Activated CD4-positive, alpha-beta T cell treated with anti-CD3 and anti-CD28 coated beads, Interleukin-2, Interleukin-4, amounts not matched to agents 100 ng/mL and 50 ng/mL, durations not matched to agents 16 hours and 8 hours (primary cell): ENCODE data around the gene SVIL.

Experiments used
- DNase-seq: peaks from one replicate; pipeline ENCODE4 v3.0.0-alpha.2; 2020; ENCODE audit warnings: low spot score

The SVIL gene

GRCh38 chr10:29452546-29452945 lies 182.2 kb downstream of the SVIL start:
- no peak for DNase-seq

- no peak for DNase-seq
Measured at GRCh38 chr10:29451946-29452345, 182.8 kb downstream of the SVIL start.

- no peak for DNase-seq
Measured at GRCh38 chr10:29450405-29450804, 184.4 kb downstream of the SVIL start.

GRCh38 chr10:29448756-29449592 lies 185.8 kb downstream of the SVIL start:
- peak; percentile 73 for DNase-seq

- DNase-seq: no peak
Measured at GRCh38 chr10:29448125-29448524, 186.6 kb downstream of the SVIL start.

GRCh38 chr10:29446327-29446726 lies 188.4 kb downstream of the SVIL start:
- peak; percentile 6 for DNase-seq

- no peak for DNase-seq
Measured at GRCh38 chr10:29443745-29444523, 190.8 kb downstream of the SVIL start.

- no peak for DNase-seq
Measured at GRCh38 chr10:29440981-29441380, 193.8 kb downstream of the SVIL start.

- DNase-seq: peak; percentile 1
Measured at GRCh38 chr10:29439005-29439404, 195.8 kb downstream of the SVIL start.

- DNase-seq: no peak
Measured at GRCh38 chr10:29438271-29438670, 196.5 kb downstream of the SVIL start.

- DNase-seq: no peak
Measured at GRCh38 chr10:29437871-29438270, 196.9 kb downstream of the SVIL start.

GRCh38 chr10:29435809-29436501 lies 198.8 kb downstream of the SVIL start:
- DNase-seq: no peak

- no peak for DNase-seq
Measured at GRCh38 chr10:29434111-29434510, 200.7 kb downstream of the SVIL start.

- no peak for DNase-seq
Measured at GRCh38 chr10:29431711-29432110, 203.1 kb downstream of the SVIL start.

GRCh38 chr10:29430101-29430500 lies 204.7 kb downstream of the SVIL start:
- DNase-seq: no peak

GRCh38 chr10:29428486-29428885 lies 206.3 kb downstream of the SVIL start:
- DNase-seq: no peak

GRCh38 chr10:29427667-29428066 lies 207.1 kb downstream of the SVIL start:
- DNase-seq: no peak

GRCh38 chr10:29426420-29426819 lies 208.4 kb downstream of the SVIL start:
- DNase-seq: no peak

GRCh38 chr10:29424017-29424416 lies 210.8 kb downstream of the SVIL start:
- DNase-seq: no peak

GRCh38 chr10:29420744-29421143 lies 214.0 kb downstream of the SVIL start:
- DNase-seq: no peak

GRCh38 chr10:29417324-29417723 lies 217.4 kb downstream of the SVIL start:
- DNase-seq: no peak

- DNase-seq: no peak
Measured at GRCh38 chr10:29415876-29416275, 218.9 kb downstream of the SVIL start.

- DNase-seq: no peak
Measured at GRCh38 chr10:29414501-29414900, 220.3 kb downstream of the SVIL start.
